SU-DHL-6 (cell line): ENCODE data around the gene MANEA.
"Not testable (repeated sequence)": the region's sequence is repeated elsewhere in the genome, so short reads cannot be mapped to it uniquely, and the experiment has no call there.

Source experiments
- H2AFZ ChIP-seq: fragments of 200-600 bp; sonication (generic); 2 replicates; pipeline ENCODE4 v1.6.1; 2014; ENCODE audit warnings: low read depth, mild to moderate bottlenecking, moderate library complexity, mixed read lengths, antibody characterized with exemption, low read length; ENCODE audit not compliant: severe bottlenecking
- H3F3A ChIP-seq: fragments of 200-600 bp; shearing (Covaris generic); 2 replicates; pipeline ENCODE4 v1.6.0; 2016; ENCODE audit warnings: antibody characterized with exemption, mild to moderate bottlenecking; ENCODE audit not compliant: insufficient read depth
- H3K27ac ChIP-seq: fragments of 200-600 bp; sonication (generic); 2 replicates; pipeline ENCODE4 v1.5.1; 2016; ENCODE audit warnings: low read depth, mild to moderate bottlenecking, low read length, moderate library complexity, mixed read lengths
- H3K27me3 ChIP-seq: fragments of 200-600 bp; sonication (generic), shearing (Covaris generic); 2 replicates; pipeline ENCODE4 v1.6.0; 2014; ENCODE audit warnings: mild to moderate bottlenecking, low read length
- H3K36me3 ChIP-seq: fragments of 200-600 bp; sonication (generic); 2 replicates; pipeline ENCODE4 v1.6.1; 2014; ENCODE audit warnings: mild to moderate bottlenecking, low read length, mixed read lengths
- H3K4me2 ChIP-seq: fragments of 300-600, 200-600 bp; shearing (Covaris generic), sonication (generic); 2 replicates; pipeline ENCODE4 v1.6.0; 2014; ENCODE audit warnings: low read length, low read depth, mild to moderate bottlenecking; ENCODE audit not compliant: poor library complexity, severe bottlenecking
- H3K4me3 ChIP-seq: fragments of 200-600 bp; sonication (generic); 2 replicates; pipeline ENCODE4 v1.5.1; 2014; ENCODE audit warnings: antibody characterized with exemption, low read length, mild to moderate bottlenecking, mixed read lengths; ENCODE audit not compliant: insufficient read depth, poor library complexity, severe bottlenecking
- H3K79me2 ChIP-seq: fragments of 200-600 bp; sonication (generic); 2 replicates; pipeline ENCODE4 v1.6.1; 2014; ENCODE audit warnings: mild to moderate bottlenecking, low read length, moderate library complexity; ENCODE audit not compliant: insufficient read depth
- H3K9ac ChIP-seq: fragments of 200-600 bp; sonication (generic); 2 replicates; pipeline ENCODE4 v1.7.0; 2014; ENCODE audit warnings: mild to moderate bottlenecking, low read length
- H3K9me2 ChIP-seq: fragments of 200-600 bp; sonication (generic); replicated peaks from 2 replicates; pipeline ENCODE4 v1.6.1; 2014; ENCODE audit warnings: low read length; ENCODE audit not compliant: insufficient read depth
- H3K9me3 ChIP-seq: fragments of 200-600 bp; sonication (generic); 2 replicates; pipeline ENCODE4 v1.6.1; 2014; ENCODE audit warnings: low read length, mixed read lengths; ENCODE audit not compliant: insufficient read depth
- H4K20me1 ChIP-seq: fragments of 200-600 bp; sonication (generic); 2 replicates; pipeline ENCODE4 v1.6.1; 2014; ENCODE audit warnings: low read depth, mild to moderate bottlenecking, antibody characterized with exemption, low read length, moderate library complexity, mixed read lengths
- EZH2phosphoT487 ChIP-seq: fragments of 200-600 bp; sonication (generic), shearing (Covaris generic); conservative IDR thresholded peaks from 2 replicates; pipeline ENCODE4 v1.6.1; 2018; ENCODE audit warnings: mild to moderate bottlenecking, antibody characterized with exemption, low read length, moderate library complexity, mixed read lengths
- TF ChIP-seq, protein P1 (sequence below): fragments of 200-600 bp; sonication (generic); IDR thresholded peaks from one replicate; pipeline ENCODE4 v1.5.1; 2017; ENCODE audit warnings: antibody characterized with exemption, mild to moderate bottlenecking, low read length, moderate library complexity; ENCODE audit not compliant: insufficient read depth, poor library complexity, severe bottlenecking

Gene MANEA

DNA sequence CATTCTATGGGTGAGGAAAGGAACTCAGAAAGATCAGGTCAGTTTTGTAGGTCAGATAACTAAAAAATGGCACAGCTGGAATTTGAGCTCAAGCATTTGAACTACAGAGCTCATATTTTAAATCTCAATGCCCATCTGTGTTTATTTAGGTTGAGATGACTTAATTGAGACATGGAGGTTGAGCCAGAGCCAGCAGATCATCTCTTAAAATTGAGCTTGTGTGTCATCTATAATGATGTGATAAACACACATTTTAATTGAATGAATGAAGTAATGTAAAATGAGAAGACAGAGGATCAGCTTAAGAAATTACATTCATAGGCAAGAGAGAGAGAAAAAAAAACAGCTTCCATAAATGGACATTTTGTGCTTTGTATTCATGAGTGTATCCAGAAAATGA lies 3.7 kb downstream of the MANEA start:
- no peaks in the 10 kb centered on the region for H3K9me2 ChIP-seq
- H3K4me2 ChIP-seq: peak overlapping the region; percentile 18
- TF ChIP-seq EZH2phosphoT487: no peak
- TF ChIP-seq, protein P1, sequence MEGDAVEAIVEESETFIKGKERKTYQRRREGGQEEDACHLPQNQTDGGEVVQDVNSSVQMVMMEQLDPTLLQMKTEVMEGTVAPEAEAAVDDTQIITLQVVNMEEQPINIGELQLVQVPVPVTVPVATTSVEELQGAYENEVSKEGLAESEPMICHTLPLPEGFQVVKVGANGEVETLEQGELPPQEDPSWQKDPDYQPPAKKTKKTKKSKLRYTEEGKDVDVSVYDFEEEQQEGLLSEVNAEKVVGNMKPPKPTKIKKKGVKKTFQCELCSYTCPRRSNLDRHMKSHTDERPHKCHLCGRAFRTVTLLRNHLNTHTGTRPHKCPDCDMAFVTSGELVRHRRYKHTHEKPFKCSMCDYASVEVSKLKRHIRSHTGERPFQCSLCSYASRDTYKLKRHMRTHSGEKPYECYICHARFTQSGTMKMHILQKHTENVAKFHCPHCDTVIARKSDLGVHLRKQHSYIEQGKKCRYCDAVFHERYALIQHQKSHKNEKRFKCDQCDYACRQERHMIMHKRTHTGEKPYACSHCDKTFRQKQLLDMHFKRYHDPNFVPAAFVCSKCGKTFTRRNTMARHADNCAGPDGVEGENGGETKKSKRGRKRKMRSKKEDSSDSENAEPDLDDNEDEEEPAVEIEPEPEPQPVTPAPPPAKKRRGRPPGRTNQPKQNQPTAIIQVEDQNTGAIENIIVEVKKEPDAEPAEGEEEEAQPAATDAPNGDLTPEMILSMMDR: no peak
- no peak overlapping the region for H3K9ac ChIP-seq
- no peaks in the 10 kb centered on the region for H3K27me3 ChIP-seq
- H4K20me1 ChIP-seq: no peaks in the 10 kb centered on the region
- no peak overlapping the region for H2AFZ ChIP-seq
- H3K27ac ChIP-seq: no peak overlapping the region
- H3K9me3 ChIP-seq: peaks cover 4% of the 10 kb centered on the region; the same call in 1 of the 2 replicates
- H3F3A ChIP-seq: peaks cover 21% of the 10 kb centered on the region
- H3K79me2 ChIP-seq: peaks cover 77% of the 10 kb centered on the region
- no peak overlapping the region for H3K4me3 ChIP-seq
- H3K36me3 ChIP-seq: peaks cover 7% of the 10 kb centered on the region; the same call in 1 of the 2 replicates

DNA sequence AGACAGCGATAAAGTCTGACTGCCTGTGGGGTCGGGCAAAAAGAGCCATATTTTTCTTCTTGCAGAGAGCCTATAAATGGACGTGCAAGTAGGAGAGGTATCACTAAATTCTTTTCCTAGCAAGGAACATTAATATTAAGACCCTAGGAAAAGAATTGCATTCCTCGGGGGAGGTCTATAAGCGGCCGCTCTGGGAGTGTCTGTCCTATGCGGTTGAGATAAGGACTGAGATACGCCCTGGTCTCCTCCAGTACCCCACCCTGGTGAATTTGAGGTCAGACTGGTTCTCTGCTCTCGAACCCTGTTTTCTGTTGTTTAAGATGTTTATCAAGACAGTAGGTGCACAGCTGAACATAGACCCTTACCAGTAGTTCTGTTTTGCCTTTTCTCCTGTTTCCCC lies 6.9 kb downstream of the MANEA start:
- Histone ChIP-seq H3K79me2 (peaks cover 79% of the 10 kb centered on the region), H3K36me3 (peaks cover 25% of the 10 kb centered on the region)
- not testable (repeated sequence) for H3K4me2 ChIP-seq, H3K9me2 ChIP-seq, H3K9ac ChIP-seq, H3K27me3 ChIP-seq, H3F3A ChIP-seq, H2AFZ ChIP-seq, H3K4me3 ChIP-seq, H4K20me1 ChIP-seq, H3K9me3 ChIP-seq, H3K27ac ChIP-seq

DNA sequence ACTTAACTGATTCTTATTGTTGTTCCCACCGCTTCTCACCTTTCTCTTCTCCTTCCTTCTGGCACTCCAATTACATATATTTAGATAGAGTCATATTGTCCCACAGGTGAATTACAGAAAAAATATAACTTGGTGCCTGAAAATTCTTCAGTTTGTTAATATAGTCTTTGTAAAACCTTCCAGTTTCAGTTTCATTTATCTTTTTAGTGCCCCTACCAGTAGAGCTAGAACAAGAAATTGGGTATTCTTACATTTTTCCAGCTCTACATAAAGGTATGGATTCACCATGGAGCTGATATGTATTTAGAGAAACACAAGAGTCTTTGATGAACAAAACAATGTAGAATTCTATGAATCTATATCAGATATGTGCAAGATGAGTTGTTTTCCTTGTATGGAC lies 10.7 kb downstream of the MANEA start:
- H3K9ac ChIP-seq: no peak overlapping the region

DNA sequence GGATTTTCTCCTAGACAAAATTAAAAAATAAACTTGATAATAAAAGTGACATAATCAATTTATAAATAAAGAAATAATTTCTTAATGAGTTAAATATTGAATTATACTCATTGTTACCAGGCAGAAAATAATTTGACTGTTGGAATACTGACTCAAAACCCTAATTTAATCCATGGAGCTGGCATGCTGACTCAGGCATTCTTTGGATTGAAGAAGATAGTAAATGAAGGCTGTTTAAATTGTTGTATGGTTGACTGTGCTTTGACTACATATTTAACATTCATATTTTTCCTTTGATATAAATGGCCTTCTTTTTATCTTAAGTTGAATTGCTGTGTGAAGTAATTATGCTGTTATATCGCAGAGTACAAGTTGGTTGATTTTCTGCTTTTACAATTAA lies 11.7 kb downstream of the MANEA start:
- peaks cover 88% of the 10 kb centered on the region for H3K79me2 ChIP-seq
- no peaks in the 10 kb centered on the region for H3F3A ChIP-seq
- no peaks in the 10 kb centered on the region for H3K9me2 ChIP-seq
- H2AFZ ChIP-seq: no peak overlapping the region
- H3K27ac ChIP-seq: no peak overlapping the region
- H3K9ac ChIP-seq: no peak overlapping the region
- no peaks in the 10 kb centered on the region for H3K27me3 ChIP-seq
- no peaks in the 10 kb centered on the region for H4K20me1 ChIP-seq
- no peak for TF ChIP-seq EZH2phosphoT487
- TF ChIP-seq, protein P1: no peak
- no peak overlapping the region for H3K4me3 ChIP-seq
- H3K36me3 ChIP-seq: peaks cover 35% of the 10 kb centered on the region
- no peak overlapping the region for H3K4me2 ChIP-seq
- no peaks in the 10 kb centered on the region; the same call in 1 of the 2 replicates for H3K9me3 ChIP-seq

More for the DNA sequence above, 10.7 kb downstream of the MANEA start:
- Histone ChIP-seq H3F3A (no peaks in the 10 kb centered on the region), H3K27ac (no peak overlapping the region), H3K9me3 (no peaks in the 10 kb centered on the region; the same call in 1 of the 2 replicates), H4K20me1 (no peaks in the 10 kb centered on the region), H3K36me3 (peaks cover 35% of the 10 kb centered on the region), H3K27me3 (no peaks in the 10 kb centered on the region), H3K4me3 (no peak overlapping the region), H3K4me2 (peak overlapping the region; percentile 46), H3K9me2 (no peaks in the 10 kb centered on the region), H3K79me2 (peaks cover 84% of the 10 kb centered on the region), H2AFZ (no peak overlapping the region)
- no peak for TF ChIP-seq EZH2phosphoT487
- TF ChIP-seq, protein P1: no peak
